OCI-LY7 (cell line): ENCODE results near the gene DUOX1. TPM values are rescaled to one million over a fixed set of nuclear protein-coding genes. Genes with fewer than 3 reads are reported as not detected.

Experiments
- BruUV-seq: library from RNA; stranded (reverse); fragments of 400-500 nt; replicated peaks from 2 replicates; lab custom pipeline; 2021; lab: Mats Ljungman, UMichigan
- CTCF ChIA-PET: fragments of 300-600 bp; sonication (Branson Sonifier 250); formaldehyde crosslinking; loops from one replicate; lab custom pipeline; 2022; ENCODE audit warnings: antibody characterized with exemption; ENCODE audit not compliant: unreplicated experiment; lab: Charles Lee
- POLR2A ChIA-PET: fragments of 300-600 bp; sonication (Branson Sonifier 250); formaldehyde crosslinking; loops from one replicate; lab custom pipeline; 2022; ENCODE audit warnings: antibody characterized with exemption; lab: Charles Lee
- DNase-seq: peaks from one replicate; pipeline ENCODE4 v3.0.0-alpha.2; 2015; ENCODE audit warnings: low spot score
- H2AFZ ChIP-seq: fragments of 200-600 bp; sonication (generic), shearing (Covaris generic); 2 replicates; pipeline ENCODE4 v1.6.1; 2014; ENCODE audit warnings: mild to moderate bottlenecking, antibody characterized with exemption, low read length, moderate library complexity
- H3K27ac ChIP-seq: fragments of 200-600 bp; sonication (generic); 2 replicates; pipeline ENCODE4 v1.5.1; 2014; ENCODE audit warnings: mixed run types, low read depth, mild to moderate bottlenecking, moderate library complexity, low read length, inconsistent platforms; ENCODE audit not compliant: poor library complexity, severe bottlenecking
- H3K36me3 ChIP-seq: fragments of 200-600 bp; sonication (generic); 2 replicates; pipeline ENCODE4 v1.6.1; 2014; ENCODE audit warnings: mild to moderate bottlenecking, antibody characterized with exemption, low read length, moderate library complexity, mixed read lengths; ENCODE audit not compliant: insufficient read depth
- H3K4me1 ChIP-seq: fragments of 200-600 bp; sonication (generic); 2 replicates; pipeline ENCODE4 v1.5.1; 2014; ENCODE audit warnings: mild to moderate bottlenecking, low read length; ENCODE audit not compliant: insufficient read depth, poor library complexity, severe bottlenecking
- H3K4me2 ChIP-seq: fragments of 200-600 bp; sonication (generic); 2 replicates; pipeline ENCODE4 v1.6.1; 2014; ENCODE audit warnings: mild to moderate bottlenecking, low read length
- H3K4me3 ChIP-seq: fragments of 200-600 bp; sonication (generic); 2 replicates; pipeline ENCODE4 v1.5.1; 2014; ENCODE audit warnings: mild to moderate bottlenecking, low read depth, low read length; ENCODE audit not compliant: poor library complexity, severe bottlenecking
- H3K79me2 ChIP-seq: fragments of 200-600 bp; sonication (generic); 2 replicates; pipeline ENCODE4 v1.6.1; 2016; ENCODE audit warnings: low read depth, mild to moderate bottlenecking, low read length, moderate library complexity, mixed read lengths; ENCODE audit not compliant: insufficient read depth
- H3K9me2 ChIP-seq: fragments of 200-600 bp; sonication (generic); 2 replicates; pipeline ENCODE4 v1.6.1; 2016; ENCODE audit warnings: mild to moderate bottlenecking, low read length, mixed read lengths; ENCODE audit not compliant: insufficient read depth
- H3K9me3 ChIP-seq: fragments of 200-600 bp; sonication (generic); 2 replicates; pipeline ENCODE4 v1.6.1; 2014; ENCODE audit warnings: mild to moderate bottlenecking, mixed run types, low read length, mixed read lengths
- H4K20me1 ChIP-seq: fragments of 200-600 bp; sonication (generic); 2 replicates; pipeline ENCODE4 v1.6.1; 2014; ENCODE audit warnings: mild to moderate bottlenecking, antibody characterized with exemption, low read length, moderate library complexity, mixed read lengths; ENCODE audit not compliant: insufficient read depth
- CTCF ChIP-seq: fragments of 200-600 bp; sonication (generic); conservative IDR thresholded peaks from 2 replicates; pipeline ENCODE4 v1.5.1; 2014; ENCODE audit warnings: mild to moderate bottlenecking, antibody characterized with exemption, low read length, moderate library complexity, mixed read lengths
- EZH2phosphoT487 ChIP-seq: fragments of 200-600 bp; sonication (generic); IDR thresholded peaks from 2 replicates; pipeline ENCODE4 v1.6.1; 2018; ENCODE audit warnings: low read depth, borderline replicate concordance, mild to moderate bottlenecking, mixed run types, antibody characterized with exemption, low read length, moderate library complexity, mixed read lengths
- intact Hi-C: fragments of 100-400 bp; cut with micrococcal nuclease; formaldehyde crosslinking; loops from one replicate; pipeline ENCODE4 v1.10.0; 2022; ENCODE audit not compliant: unreplicated experiment
- total RNA-seq, 2 experiments: library from RNA; depleted of rRNA in 1 of 2; stranded (reverse); fragments of >200 nt in 1 of 2; shearing (Covaris generic) in 1 of 2; gene quantifications; 2 replicates each; pipeline ENCODE4 v1.2.3, GENCODE V29; 2014 to 2022

The DUOX1 gene
- total RNA-seq, 2 experiments from 2014 or later, result not detected

- H3K36me3 ChIP-seq, result no peaks in the 10 kb centered on the region
- intact Hi-C loops, result no loop called here
- no peak overlapping the region for H3K4me2 ChIP-seq
- H2AFZ ChIP-seq, result no peak overlapping the region
- no peaks in the 10 kb centered on the region for H3K79me2 ChIP-seq
- CTCF ChIA-PET, result interaction anchor here (1.7 kb wide), 1 partner anchor 8 kb away, joined by 6 read pairs; no protein-coding TSS in a partner anchor
- no peaks in the 10 kb centered on the region for H3K9me3 ChIP-seq
- POLR2A ChIA-PET, result no interaction called here
- H4K20me1 ChIP-seq, result no peaks in the 10 kb centered on the region
- H3K9me2 ChIP-seq, result no peaks in the 10 kb centered on the region
- no peak overlapping the region for H3K4me3 ChIP-seq
- DNase-seq, result no peak
- TF ChIP-seq CTCF (no peak), EZH2phosphoT487 (no peak)
- BruUV-seq, result no TSS peak
- no peak overlapping the region for H3K27ac ChIP-seq
- H3K4me1 ChIP-seq, result no peaks in the 10 kb centered on the region
Measured at GRCh38 chr15:45110256-45110820, 19.5 kb upstream of the DUOX1 start.

- no TSS peak for BruUV-seq
- Histone ChIP-seq H3K79me2 (no peaks in the 10 kb centered on the region), H4K20me1 (no peaks in the 10 kb centered on the region), H3K9me2 (no peaks in the 10 kb centered on the region), H3K4me1 (no peaks in the 10 kb centered on the region), H3K4me2 (no peak overlapping the region), H3K27ac (no peak overlapping the region), H2AFZ (no peak overlapping the region), H3K4me3 (no peak overlapping the region), H3K36me3 (no peaks in the 10 kb centered on the region), H3K9me3 (no peaks in the 10 kb centered on the region)
- DNase-seq, result no peak
- ChIA-PET CTCF (no interaction called here), POLR2A (no interaction called here)
- TF ChIP-seq CTCF (no peak), EZH2phosphoT487 (no peak)
- intact Hi-C loops, result no loop called here
Measured at GRCh38 chr15:45111390-45112142, 18.2 kb upstream of the DUOX1 start.

- no peaks in the 10 kb centered on the region for H3K4me1 ChIP-seq
- CTCF ChIA-PET, result no interaction called here
- no peaks in the 10 kb centered on the region for H4K20me1 ChIP-seq
- H3K4me2 ChIP-seq, result no peak overlapping the region
- no peaks in the 10 kb centered on the region for H3K9me3 ChIP-seq
- H2AFZ ChIP-seq, result no peak overlapping the region
- TF ChIP-seq CTCF (no peak), EZH2phosphoT487 (no peak)
- H3K4me3 ChIP-seq, result no peak overlapping the region
- H3K27ac ChIP-seq, result no peak overlapping the region
- intact Hi-C loops, result no loop called here
- DNase-seq, result no peak
- no peaks in the 10 kb centered on the region for H3K36me3 ChIP-seq
- no TSS peak for BruUV-seq
- POLR2A ChIA-PET, result no interaction called here
- no peaks in the 10 kb centered on the region for H3K9me2 ChIP-seq
- H3K79me2 ChIP-seq, result no peaks in the 10 kb centered on the region
Measured at GRCh38 chr15:45112143-45112590, 17.6 kb upstream of the DUOX1 start.
